ENCODE results near the gene CETP.

Gene CETP

GRCh38 chr16:57025941-57026777, 64.4 kb downstream of the CETP start:
- no peak for DNase-seq

- DNase-seq, result no peak
Observed at GRCh38 chr16:57026778-57027062, 65.0 kb downstream of the CETP start.

- no peak for DNase-seq
Observed at GRCh38 chr16:57027067-57027466, 65.3 kb downstream of the CETP start.

- no peak for DNase-seq
Observed at GRCh38 chr16:57028086-57028485, 66.3 kb downstream of the CETP start.

GRCh38 chr16:57029161-57030160, 67.7 kb downstream of the CETP start:
- DNase-seq, result no peak

- DNase-seq, result no peak
Observed at GRCh38 chr16:57030346-57030902, 68.7 kb downstream of the CETP start.

- no peak for DNase-seq
Observed at GRCh38 chr16:57031156-57031555, 69.4 kb downstream of the CETP start.

GRCh38 chr16:57032346-57032745, 70.6 kb downstream of the CETP start:
- DNase-seq, result no peak

GRCh38 chr16:57032931-57033330, 71.2 kb downstream of the CETP start:
- no peak for DNase-seq

Measured in activated CD4-positive, alpha-beta T cell treated with anti-CD3 and anti-CD28 coated beads, Interleukin-2, amount 50 U/mL, for 4 hours (primary cell).